Immature natural killer cell (primary cell): ENCODE measurements around the gene LRRC34. TPM values are rescaled to one million over a fixed set of nuclear protein-coding genes. Genes with fewer than 3 reads are reported as not detected.
A peak's percentile ranks its signal among the peaks of the same experiment; 100 is the strongest.

Experiments
- DNase-seq, 3 donors: peaks; one replicate each; pipeline ENCODE4 v3.0.0; 2022; ENCODE audit warnings: mixed read lengths in 1 of 3
- H3K27ac Mint-ChIP-seq, 6 donors: one replicate each; pipeline ENCODE4 v1.8.0; 2020; ENCODE audit warnings: mixed read lengths in 6 of 6, mild to moderate bottlenecking in 5 of 6, inconsistent platforms in 4 of 6, moderate library complexity in 3 of 6
- H3K27me3 Mint-ChIP-seq, 3 donors: one replicate each; pipeline ENCODE4 v1.8.0; 2020 to 2021; ENCODE audit warnings: low read depth in 3 of 3, mild to moderate bottlenecking in 3 of 3, mixed read lengths in 3 of 3, moderate library complexity in 3 of 3, inconsistent platforms in 1 of 3
- H3K36me3 Mint-ChIP-seq, 3 donors: one replicate each; pipeline ENCODE4 v1.8.0; 2020; ENCODE audit warnings: mixed read lengths in 3 of 3, inconsistent platforms in 2 of 3, mild to moderate bottlenecking in 2 of 3
- H3K4me1 Mint-ChIP-seq, 2 donors: one replicate each; pipeline ENCODE4 v1.8.0; 2020; ENCODE audit warnings: inconsistent platforms in 2 of 2, mild to moderate bottlenecking in 2 of 2, mixed read lengths in 2 of 2, moderate library complexity in 1 of 2
- H3K4me3 Mint-ChIP-seq, 5 donors: one replicate each; pipeline ENCODE4 v1.8.0; 2020; ENCODE audit warnings: mild to moderate bottlenecking in 5 of 5, mixed read lengths in 5 of 5, inconsistent platforms in 3 of 5, moderate library complexity in 3 of 5
- H3K9me3 Mint-ChIP-seq, 6 donors: one replicate each; pipeline ENCODE4 v1.8.0; 2020; ENCODE audit warnings: mild to moderate bottlenecking in 6 of 6, mixed read lengths in 6 of 6, inconsistent platforms in 4 of 6, moderate library complexity in 3 of 6
- polyA plus RNA-seq, 3 donors: library from polyadenylated mRNA; unstranded; fragments of 300-500 nt; fragmentation: Illumina TruSeq; gene quantifications; one replicate each; pipeline ENCODE4 v1.2.3, GENCODE V29; 2021

The LRRC34 gene
- polyA plus RNA-seq, 3 donors from 2014 or later = 0.30 to 0.40 TPM; not detected in 1

- peaks cover 2 to 14% (median 3%) of the 10 kb centered on the region in 3 donors for H3K36me3 Mint-ChIP-seq
- peak overlapping the region; percentile 94 to 100 (median 99) for H3K4me3 Mint-ChIP-seq
- H3K27ac Mint-ChIP-seq = peak overlapping the region; percentile 98 to 100 (median 100)
- no peaks in the 10 kb centered on the region for H3K9me3 Mint-ChIP-seq
- peak; percentile 69 to 74 (median 72) for DNase-seq
- peaks cover 21 to 28% (median 25%) of the 10 kb centered on the region in 3 donors for H3K27me3 Mint-ChIP-seq
- peaks cover 34 to 57% of the 10 kb centered on the region in 2 donors for H3K4me1 Mint-ChIP-seq
Measured at GRCh38 chr3:169772305-169772896, 40.3 kb downstream of the LRRC34 start.

- Mint-ChIP-seq H3K4me3 (peak overlapping the region; percentile 94 to 100 (median 99)), H3K9me3 (no peaks in the 10 kb centered on the region), H3K27me3 (peaks cover 21 to 28% (median 25%) of the 10 kb centered on the region in 3 donors), H3K4me1 (peaks cover 34 to 50% of the 10 kb centered on the region in 2 donors), H3K36me3 (peaks cover 0 to 7% (median 3%) of the 10 kb centered on the region in 3 donors), H3K27ac (peak overlapping the region; percentile 98 to 100 (median 100))
- DNase-seq = peak; percentile 83 to 86 (median 85)
Measured at GRCh38 chr3:169771497-169772304, 41.0 kb downstream of the LRRC34 start.

- H3K9me3 Mint-ChIP-seq = peaks cover 0 to 2% (median 0%) of the 10 kb centered on the region in 6 donors
- H3K27ac Mint-ChIP-seq = peak within 1 kb of the TSS; percentile 81 to 90 (median 86)
- peaks cover 26 to 35% (median 35%) of the 10 kb centered on the region in 3 donors for H3K27me3 Mint-ChIP-seq
- peak; percentile 43 to 53 (median 51) for DNase-seq
- H3K36me3 Mint-ChIP-seq = no peaks in the 10 kb centered on the region
- H3K4me1 Mint-ChIP-seq = peaks cover 38 to 43% of the 10 kb centered on the region in 2 donors
- H3K4me3 Mint-ChIP-seq = peak within 1 kb of the TSS; percentile 89 to 97 (median 91)
Measured at GRCh38 chr3:169769287-169770181, 43.2 kb downstream of the LRRC34 start, which contains the start of gene ACTRT3. ACTRT3 (minus strand) TSS chr3:169769561; CDS start chr3:169769520, 41 bp downstream.

GRCh38 chr3:169764882-169765612, 47.7 kb downstream of the LRRC34 start, which contains the start of gene TERC:
TERC (minus strand) TSS chr3:169765060.
- DNase-seq = peak; percentile 89 to 92 (median 90)
- H3K4me1 Mint-ChIP-seq = peaks cover 32 to 40% of the 10 kb centered on the region in 2 donors
- H3K4me3 Mint-ChIP-seq = peak within 1 kb of the TSS; percentile 93 to 97 (median 94)
- no peaks in the 10 kb centered on the region for H3K36me3 Mint-ChIP-seq
- peaks cover 0 to 2% (median 0%) of the 10 kb centered on the region in 6 donors for H3K9me3 Mint-ChIP-seq
- H3K27me3 Mint-ChIP-seq = peaks cover 10 to 18% (median 17%) of the 10 kb centered on the region in 3 donors
- H3K27ac Mint-ChIP-seq = peak within 1 kb of the TSS; percentile 93 to 98 (median 96)

GRCh38 chr3:169764312-169764881, 48.3 kb downstream of the LRRC34 start:
- Mint-ChIP-seq H3K27ac (peak overlapping the region; percentile 93 to 98 (median 96)), H3K4me3 (peak overlapping the region; percentile 93 to 97 (median 94)), H3K36me3 (no peaks in the 10 kb centered on the region)

GRCh38 chr3:169760479-169760878, 52.2 kb downstream of the LRRC34 start:
- Mint-ChIP-seq H3K4me3 (no peak overlapping the region), H3K9me3 (no peaks in the 10 kb centered on the region), H3K27me3 (peaks cover 8 to 15% (median 10%) of the 10 kb centered on the region in 3 donors), H3K36me3 (no peaks in the 10 kb centered on the region), H3K4me1 (peaks cover 34 to 38% of the 10 kb centered on the region in 2 donors), H3K27ac (no peak overlapping the region)
- no peak for DNase-seq

More at GRCh38 chr3:169764312-169764881, 48.3 kb downstream of the LRRC34 start:
- Mint-ChIP-seq H3K9me3 (peaks cover 0 to 2% (median 0%) of the 10 kb centered on the region in 6 donors), H3K27me3 (peaks cover 6 to 14% (median 14%) of the 10 kb centered on the region in 3 donors), H3K4me1 (peaks cover 31 to 37% of the 10 kb centered on the region in 2 donors)
- no peak for DNase-seq

- peak overlapping the region in 3 of 5 donors; percentile 9 to 25 (median 14) for H3K4me3 Mint-ChIP-seq
- no peaks in the 10 kb centered on the region for H3K9me3 Mint-ChIP-seq
Measured at GRCh38 chr3:169759256-169759655, 53.4 kb downstream of the LRRC34 start.

GRCh38 chr3:169758359-169758994, 54.2 kb downstream of the LRRC34 start:
- H3K27ac Mint-ChIP-seq = peak overlapping the region in 1 of 6 donors; percentile 9
- no peak overlapping the region for H3K4me3 Mint-ChIP-seq
- peaks cover 3 to 7% (median 3%) of the 10 kb centered on the region in 3 donors for H3K27me3 Mint-ChIP-seq
- no peaks in the 10 kb centered on the region for H3K9me3 Mint-ChIP-seq
- H3K36me3 Mint-ChIP-seq = no peaks in the 10 kb centered on the region
- no peak for DNase-seq
- peaks cover 18 to 21% of the 10 kb centered on the region in 2 donors for H3K4me1 Mint-ChIP-seq

More at GRCh38 chr3:169759256-169759655, 53.4 kb downstream of the LRRC34 start:
- H3K36me3 Mint-ChIP-seq = no peaks in the 10 kb centered on the region
- peak in 1 of 3 donors; percentile 11 for DNase-seq
- peaks cover 5 to 12% (median 6%) of the 10 kb centered on the region in 3 donors for H3K27me3 Mint-ChIP-seq
- peaks cover 26 to 29% of the 10 kb centered on the region in 2 donors for H3K4me1 Mint-ChIP-seq
- H3K27ac Mint-ChIP-seq = peak overlapping the region; percentile 41 to 76 (median 63)

GRCh38 chr3:169755488-169755887, 57.2 kb downstream of the LRRC34 start:
- DNase-seq = no peak
- Mint-ChIP-seq H3K27ac (no peak overlapping the region), H3K4me1 (peaks cover 12% of the 10 kb centered on the region in 2 donors), H3K36me3 (no peaks in the 10 kb centered on the region), H3K4me3 (no peak overlapping the region), H3K9me3 (no peaks in the 10 kb centered on the region), H3K27me3 (peaks cover 5 to 12% (median 10%) of the 10 kb centered on the region in 3 donors)

- H3K9me3 Mint-ChIP-seq = no peaks in the 10 kb centered on the region
- peaks cover 7 to 12% (median 10%) of the 10 kb centered on the region in 3 donors for H3K27me3 Mint-ChIP-seq
- no peaks in the 10 kb centered on the region for H3K36me3 Mint-ChIP-seq
- no peak overlapping the region for H3K4me3 Mint-ChIP-seq
- peaks cover 11 to 12% of the 10 kb centered on the region in 2 donors for H3K4me1 Mint-ChIP-seq
- no peak for DNase-seq
- no peak overlapping the region for H3K27ac Mint-ChIP-seq
Measured at GRCh38 chr3:169754711-169755110, 58.0 kb downstream of the LRRC34 start.

GRCh38 chr3:169751875-169752274, 60.8 kb downstream of the LRRC34 start:
- H3K36me3 Mint-ChIP-seq = no peaks in the 10 kb centered on the region
- no peaks in the 10 kb centered on the region for H3K9me3 Mint-ChIP-seq
- no peaks in the 10 kb centered on the region for H3K4me1 Mint-ChIP-seq
- no peak for DNase-seq
- no peak overlapping the region for H3K27ac Mint-ChIP-seq
- H3K4me3 Mint-ChIP-seq = no peak overlapping the region
- peaks cover 5 to 20% (median 15%) of the 10 kb centered on the region in 3 donors for H3K27me3 Mint-ChIP-seq

GRCh38 chr3:169750665-169751064, 62.0 kb downstream of the LRRC34 start:
- no peak for DNase-seq
- Mint-ChIP-seq H3K27ac (no peak overlapping the region), H3K36me3 (no peaks in the 10 kb centered on the region), H3K9me3 (no peaks in the 10 kb centered on the region), H3K27me3 (peaks cover 9 to 24% (median 12%) of the 10 kb centered on the region in 3 donors), H3K4me3 (no peak overlapping the region), H3K4me1 (no peaks in the 10 kb centered on the region)
